Measurements from ENCODE around the gene S100P. TPM values are rescaled to one million over a fixed set of nuclear protein-coding genes. Genes with fewer than 3 reads are reported as not detected.

S100P gene
- total RNA-seq, 2 donors from 2014 or later = 0.87 to 2.5 TPM

GRCh38 chr4:6699388-6699787 is 5.7 kb downstream of the S100P start:
- ATAC-seq (replicated peaks) = no peak
- peak overlapping the region; percentile 58 for H3K4me3 Mint-ChIP-seq
- no peaks in the 10 kb centered on the region for H3K27me3 Mint-ChIP-seq
- peaks cover 4% of the 10 kb centered on the region for H3K9me3 Mint-ChIP-seq
- H3K4me1 Mint-ChIP-seq = peaks cover 47% of the 10 kb centered on the region
- H3K27ac Mint-ChIP-seq = peak overlapping the region; percentile 90
- H3K36me3 Mint-ChIP-seq (ENCODE audit: low read depth) = peaks cover 25% of the 10 kb centered on the region

- H3K36me3 Mint-ChIP-seq (ENCODE audit: low read depth) = peaks cover 31% of the 10 kb centered on the region
- H3K9me3 Mint-ChIP-seq = peaks cover 4% of the 10 kb centered on the region
- H3K4me1 Mint-ChIP-seq = peaks cover 52% of the 10 kb centered on the region
- H3K27ac Mint-ChIP-seq = peak overlapping the region; percentile 90
- ATAC-seq (replicated peaks) = no peak
- peak overlapping the region; percentile 58 for H3K4me3 Mint-ChIP-seq
- no peaks in the 10 kb centered on the region for H3K27me3 Mint-ChIP-seq
These were observed 6.2 kb downstream of the S100P start for GRCh38 chr4:6699903-6700302.

- ATAC-seq (replicated peaks) = no peak
- Mint-ChIP-seq H3K27ac (no peak overlapping the region), H3K4me1 (peaks cover 58% of the 10 kb centered on the region), H3K9me3 (peaks cover 4% of the 10 kb centered on the region), H3K36me3 (ENCODE audit: low read depth) (peaks cover 45% of the 10 kb centered on the region), H3K4me3 (no peak overlapping the region), H3K27me3 (no peaks in the 10 kb centered on the region)
These were observed 7.7 kb downstream of the S100P start for GRCh38 chr4:6701371-6701770.

DNA sequence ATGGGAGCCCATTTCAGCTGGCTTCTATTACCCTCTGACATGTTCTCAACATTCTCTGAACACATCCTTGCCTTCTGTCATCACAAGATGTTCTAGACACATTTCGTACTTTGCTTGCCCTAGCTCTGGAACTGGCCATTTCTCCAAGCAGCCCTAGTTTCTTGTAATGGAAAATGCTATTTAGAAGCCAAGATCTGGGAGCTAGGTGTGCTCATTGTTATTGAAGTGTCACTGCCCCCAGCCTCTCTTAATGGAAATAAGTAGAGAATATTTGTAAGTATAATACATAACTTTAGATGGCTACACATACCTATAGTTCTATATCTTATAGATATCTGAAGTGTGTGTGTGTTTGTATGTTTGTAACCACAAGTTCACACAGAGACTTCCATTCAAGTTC is 9.1 kb downstream of the S100P start:
- H3K27ac Mint-ChIP-seq = peak overlapping the region; percentile 93
- H3K4me1 Mint-ChIP-seq = peaks cover 61% of the 10 kb centered on the region
- H3K4me3 Mint-ChIP-seq = no peak overlapping the region
- H3K36me3 Mint-ChIP-seq (ENCODE audit: low read depth) = peaks cover 58% of the 10 kb centered on the region
- no peak for ATAC-seq (replicated peaks)
- H3K27me3 Mint-ChIP-seq = no peaks in the 10 kb centered on the region
- peaks cover 4% of the 10 kb centered on the region for H3K9me3 Mint-ChIP-seq

DNA sequence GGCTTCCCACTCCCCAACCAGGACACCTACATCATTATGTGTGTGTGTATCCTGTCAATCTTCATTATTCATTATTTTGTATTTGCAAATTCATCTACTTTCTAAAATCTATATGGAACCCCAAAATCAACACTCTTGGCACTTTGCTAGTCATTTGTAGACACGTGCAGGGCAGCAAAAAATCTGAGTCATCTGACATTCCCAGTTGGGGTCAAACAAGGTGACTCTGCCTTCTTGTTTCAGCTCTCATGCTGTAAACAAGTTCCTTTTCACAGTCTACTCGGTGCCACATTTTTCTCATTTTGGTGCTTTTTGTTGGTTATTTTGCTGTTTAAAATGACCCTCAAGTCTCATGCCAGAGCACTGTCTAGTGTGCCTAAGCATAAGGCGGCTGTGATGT is 10.1 kb downstream of the S100P start:
- Mint-ChIP-seq H3K36me3 (ENCODE audit: low read depth) (peaks cover 68% of the 10 kb centered on the region), H3K4me1 (peaks cover 60% of the 10 kb centered on the region), H3K27me3 (no peaks in the 10 kb centered on the region), H3K4me3 (peak overlapping the region; percentile 87), H3K9me3 (peaks cover 4% of the 10 kb centered on the region), H3K27ac (peak overlapping the region; percentile 93)
- ATAC-seq (replicated peaks) = peak; percentile 65

GRCh38 chr4:6705646-6706045 is 12.0 kb downstream of the S100P start:
- Mint-ChIP-seq H3K4me3 (peak overlapping the region; percentile 87), H3K36me3 (ENCODE audit: low read depth) (peaks cover 70% of the 10 kb centered on the region)

GRCh38 chr4:6706173-6706572 is 12.5 kb downstream of the S100P start:
- H3K9me3 Mint-ChIP-seq = peaks cover 4% of the 10 kb centered on the region

More at GRCh38 chr4:6705646-6706045, 12.0 kb downstream of the S100P start:
- peaks cover 4% of the 10 kb centered on the region for H3K9me3 Mint-ChIP-seq
- peak overlapping the region; percentile 93 for H3K27ac Mint-ChIP-seq
- H3K27me3 Mint-ChIP-seq = no peaks in the 10 kb centered on the region
- peaks cover 58% of the 10 kb centered on the region for H3K4me1 Mint-ChIP-seq
- ATAC-seq (replicated peaks) = peak; percentile 38

GRCh38 chr4:6709230-6710114 is 15.8 kb downstream of the S100P start, which contains the start of gene MRFAP1L1:
Gene MRFAP1L1, minus strand, starts transcription at chr4:6709865. Its CDS starts 236 bp downstream, at chr4:6709629.
- Mint-ChIP-seq H3K4me1 (peaks cover 54% of the 10 kb centered on the region), H3K9me3 (no peaks in the 10 kb centered on the region), H3K36me3 (ENCODE audit: low read depth) (peaks cover 53% of the 10 kb centered on the region), H3K27ac (peak within 1 kb of the TSS; percentile 98), H3K27me3 (no peaks in the 10 kb centered on the region), H3K4me3 (peak within 1 kb of the TSS; percentile 87)
- peak; percentile 71 for ATAC-seq (replicated peaks)

More at GRCh38 chr4:6706173-6706572, 12.5 kb downstream of the S100P start:
- peak overlapping the region; percentile 93 for H3K27ac Mint-ChIP-seq
- peaks cover 67% of the 10 kb centered on the region for H3K36me3 Mint-ChIP-seq (ENCODE audit: low read depth)
- no peak for ATAC-seq (replicated peaks)
- peak overlapping the region; percentile 87 for H3K4me3 Mint-ChIP-seq
- H3K27me3 Mint-ChIP-seq = no peaks in the 10 kb centered on the region
- H3K4me1 Mint-ChIP-seq = peaks cover 63% of the 10 kb centered on the region

- peak overlapping the region; percentile 98 for H3K27ac Mint-ChIP-seq
- H3K9me3 Mint-ChIP-seq = no peaks in the 10 kb centered on the region
- H3K27me3 Mint-ChIP-seq = no peaks in the 10 kb centered on the region
- peaks cover 46% of the 10 kb centered on the region for H3K36me3 Mint-ChIP-seq (ENCODE audit: low read depth)
- peaks cover 45% of the 10 kb centered on the region for H3K4me1 Mint-ChIP-seq
- peak overlapping the region; percentile 87 for H3K4me3 Mint-ChIP-seq
- no peak for ATAC-seq (replicated peaks)
These were observed 16.6 kb downstream of the S100P start for GRCh38 chr4:6710282-6710681.

DNA sequence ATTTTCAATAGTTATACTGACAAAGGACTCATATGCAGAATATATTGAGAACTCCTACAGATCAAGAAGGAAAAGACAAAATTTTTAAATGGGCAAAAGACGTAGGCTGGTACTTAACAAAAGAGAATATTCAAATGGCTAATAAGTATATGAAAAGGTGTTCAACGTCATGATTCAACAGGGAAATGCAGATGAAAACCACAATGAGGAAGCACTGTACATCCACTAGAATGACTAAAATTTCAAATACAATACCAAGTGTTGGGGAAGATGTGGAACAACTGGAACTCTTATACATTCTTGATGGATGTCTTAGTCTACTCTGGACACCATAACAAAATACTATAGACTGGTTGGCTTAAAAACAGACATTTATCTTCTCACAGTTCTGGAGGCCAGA is 17.3 kb downstream of the S100P start:
- no peak overlapping the region for H3K27ac Mint-ChIP-seq
- no peaks in the 10 kb centered on the region for H3K27me3 Mint-ChIP-seq
- H3K4me3 Mint-ChIP-seq = peak overlapping the region; percentile 87
- H3K9me3 Mint-ChIP-seq = no peaks in the 10 kb centered on the region
- ATAC-seq (replicated peaks) = no peak
- peaks cover 38% of the 10 kb centered on the region for H3K4me1 Mint-ChIP-seq
- H3K36me3 Mint-ChIP-seq (ENCODE audit: low read depth) = peaks cover 44% of the 10 kb centered on the region

- H3K9me3 Mint-ChIP-seq = no peaks in the 10 kb centered on the region
- H3K27me3 Mint-ChIP-seq = no peaks in the 10 kb centered on the region
- no peak for ATAC-seq (replicated peaks)
- H3K4me3 Mint-ChIP-seq = peak overlapping the region; percentile 87
- H3K27ac Mint-ChIP-seq = no peak overlapping the region
- peaks cover 19% of the 10 kb centered on the region for H3K4me1 Mint-ChIP-seq
- H3K36me3 Mint-ChIP-seq (ENCODE audit: low read depth) = peaks cover 22% of the 10 kb centered on the region
These were observed 21.3 kb downstream of the S100P start for GRCh38 chr4:6714954-6715353.

GRCh38 chr4:6715704-6716017 is 22.0 kb downstream of the S100P start:
- Mint-ChIP-seq H3K36me3 (ENCODE audit: low read depth) (peaks cover 22% of the 10 kb centered on the region), H3K4me1 (peaks cover 19% of the 10 kb centered on the region), H3K4me3 (peak overlapping the region; percentile 87), H3K27me3 (no peaks in the 10 kb centered on the region), H3K9me3 (no peaks in the 10 kb centered on the region), H3K27ac (peak overlapping the region; percentile 92)
- no peak for ATAC-seq (replicated peaks)

GRCh38 chr4:6716018-6716911 is 22.6 kb downstream of the S100P start, which contains the start of gene BLOC1S4:
Gene BLOC1S4, plus strand, starts transcription at chr4:6716174. Its CDS starts 36 bp downstream, at chr4:6716210.
- no peaks in the 10 kb centered on the region for H3K27me3 Mint-ChIP-seq
- peak within 1 kb of the TSS; percentile 92 for H3K27ac Mint-ChIP-seq
- H3K9me3 Mint-ChIP-seq = no peaks in the 10 kb centered on the region
- peak within 1 kb of the TSS; percentile 87 for H3K4me3 Mint-ChIP-seq
- H3K36me3 Mint-ChIP-seq (ENCODE audit: low read depth) = peaks cover 22% of the 10 kb centered on the region
- peak; percentile 85 for ATAC-seq (replicated peaks)
- peaks cover 13% of the 10 kb centered on the region for H3K4me1 Mint-ChIP-seq

DNA sequence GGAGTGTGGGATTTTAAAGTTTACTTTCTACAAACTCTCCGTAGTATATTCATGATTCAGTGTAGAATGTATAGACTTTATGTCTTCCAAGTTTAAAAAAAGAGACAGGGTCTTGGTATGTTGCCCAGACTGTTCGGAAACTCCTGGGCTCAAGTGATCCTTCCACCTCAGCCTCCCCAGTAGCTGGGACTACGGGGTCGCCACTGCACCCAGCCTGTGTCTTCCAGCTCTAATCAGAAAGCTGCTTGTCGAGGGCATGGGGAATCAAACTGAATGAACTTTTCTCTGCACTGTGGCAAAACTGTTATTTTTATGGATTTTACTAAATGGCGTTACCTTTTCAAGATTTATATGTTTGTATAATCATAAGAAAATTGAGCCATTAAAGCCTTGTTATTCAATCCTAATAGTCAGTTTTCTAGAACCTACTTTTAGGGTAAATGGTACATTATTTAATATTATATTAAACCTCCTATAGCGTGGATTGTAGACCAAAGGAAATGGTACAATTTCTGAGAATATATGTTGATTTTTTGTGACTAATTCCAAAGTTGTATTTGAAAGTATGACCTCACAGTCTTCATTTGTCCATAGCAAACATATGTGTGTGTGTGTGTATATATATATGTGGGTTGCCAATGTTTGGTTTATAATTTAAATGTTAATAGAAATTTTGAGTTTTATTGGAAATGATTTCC is 23.4 kb downstream of the S100P start:
- no peak for ATAC-seq (replicated peaks)

More for the DNA sequence above, 23.4 kb downstream of the S100P start:
- peaks cover 12% of the 10 kb centered on the region for H3K4me1 Mint-ChIP-seq
- peak overlapping the region; percentile 87 for H3K4me3 Mint-ChIP-seq
- peaks cover 22% of the 10 kb centered on the region for H3K36me3 Mint-ChIP-seq (ENCODE audit: low read depth)
- H3K27ac Mint-ChIP-seq = peak overlapping the region; percentile 92
- H3K9me3 Mint-ChIP-seq = no peaks in the 10 kb centered on the region
- H3K27me3 Mint-ChIP-seq = no peaks in the 10 kb centered on the region

Data from activated T-helper 17 cell treated with anti-CD3 and anti-CD28 coated beads, Interleukin-2, amount 50 U/mL, for 72 hours (primary cell).